AG04450 (cell line): Measurements from ENCODE around the gene ASPA. TPM values are rescaled to one million over a fixed set of nuclear protein-coding genes. Genes with fewer than 3 reads are reported as not detected.

Experiments used
- CTCF ChIA-PET: fragments of 300-600, 350-600 bp; formaldehyde crosslinking; extraction: SDS; loops from one replicate; lab custom pipeline; 2022; ENCODE audit warnings: antibody characterized with exemption, inconsistent platforms; lab: Charles Lee
- POLR2A ChIA-PET: fragments of 350-600 bp; formaldehyde crosslinking; extraction: SDS; loops from one replicate; lab custom pipeline; 2021; ENCODE audit warnings: antibody characterized with exemption, inconsistent platforms; lab: Yijun Ruan, JAX
- DNase-seq: peaks from one replicate; pipeline ENCODE4 v3.0.0-alpha.2; 2011; ENCODE audit warnings: low read depth, low spot score
- H3K27ac ChIP-seq: one replicate; pipeline ENCODE4 v1.5.1; 2012; ENCODE audit warnings: low read depth, low read length, control low read depth
- H3K27me3 ChIP-seq: one replicate; pipeline ENCODE4 v1.6.0; 2012; ENCODE audit warnings: low read length; ENCODE audit not compliant: control insufficient read depth, insufficient read depth
- H3K4me3 ChIP-seq: 2 replicates; pipeline ENCODE4 v1.5.1; 2011; ENCODE audit warnings: mild to moderate bottlenecking, low read depth, low read length, control low read depth
- H3K9me3 ChIP-seq: 2 replicates; pipeline ENCODE4 v1.5.1; 2012; ENCODE audit warnings: low read length; ENCODE audit not compliant: control insufficient read depth, insufficient read depth
- CTCF ChIP-seq: IDR thresholded peaks from 2 replicates; pipeline ENCODE4 v1.5.1; 2011; ENCODE audit warnings: low read depth, low read length, control low read depth, inconsistent platforms
- polyA plus RNA-seq: library from polyadenylated mRNA; depleted of rRNA; stranded (reverse); fragments of >200 nt; gene quantifications from 2 replicates; pipeline ENCODE4 v1.2.3, GENCODE V29; 2011

Gene ASPA
- polyA plus RNA-seq, 1 experiment = 0.17 TPM

- no peak overlapping the region for H3K27ac ChIP-seq
- TF ChIP-seq CTCF = no peak
- CTCF ChIA-PET = no interaction called here
- peaks cover 8% of the 10 kb centered on the region for H3K27me3 ChIP-seq
- no peak overlapping the region for H3K4me3 ChIP-seq
- POLR2A ChIA-PET = no interaction called here
- no peaks in the 10 kb centered on the region; the same call in 1 of the 2 replicates for H3K9me3 ChIP-seq
- DNase-seq = no peak
These were observed 52.6 kb downstream of the ASPA start for GRCh38 chr17:3528403-3528851.

GRCh38 chr17:3528880-3529511, 53.2 kb downstream of the ASPA start:
- Histone ChIP-seq H3K27me3 (peaks cover 8% of the 10 kb centered on the region), H3K4me3 (no peak overlapping the region), H3K9me3 (no peaks in the 10 kb centered on the region; the same call in 1 of the 2 replicates), H3K27ac (no peak overlapping the region)
- no peak for DNase-seq
- CTCF ChIA-PET = no interaction called here
- POLR2A ChIA-PET = no interaction called here
- TF ChIP-seq CTCF = no peak

- no peak for DNase-seq
- peaks cover 8% of the 10 kb centered on the region for H3K27me3 ChIP-seq
- POLR2A ChIA-PET = no interaction called here
- TF ChIP-seq CTCF = no peak
- H3K9me3 ChIP-seq = no peaks in the 10 kb centered on the region; the same call in 1 of the 2 replicates
- no peak overlapping the region for H3K4me3 ChIP-seq
- no peak overlapping the region for H3K27ac ChIP-seq
- CTCF ChIA-PET = interaction anchor here (0.6 kb wide), 1 partner anchor 66 kb away, joined by 5 read pairs; no protein-coding TSS in a partner anchor
These were observed 54.3 kb downstream of the ASPA start for GRCh38 chr17:3529817-3530741.

GRCh38 chr17:3531266-3532101, 55.7 kb downstream of the ASPA start:
- Histone ChIP-seq H3K27ac (no peak overlapping the region), H3K9me3 (no peaks in the 10 kb centered on the region; the same call in 1 of the 2 replicates), H3K4me3 (no peak overlapping the region), H3K27me3 (peaks cover 8% of the 10 kb centered on the region)
- no peak for TF ChIP-seq CTCF
- CTCF ChIA-PET = no interaction called here
- no peak for DNase-seq
- POLR2A ChIA-PET = no interaction called here
